ENCODE measurements around the gene CLIP3.
"Not testable (repeated sequence)": the region's sequence is repeated elsewhere in the genome, so short reads cannot be mapped to it uniquely, and the experiment has no call there.

Gene CLIP3

DNA sequence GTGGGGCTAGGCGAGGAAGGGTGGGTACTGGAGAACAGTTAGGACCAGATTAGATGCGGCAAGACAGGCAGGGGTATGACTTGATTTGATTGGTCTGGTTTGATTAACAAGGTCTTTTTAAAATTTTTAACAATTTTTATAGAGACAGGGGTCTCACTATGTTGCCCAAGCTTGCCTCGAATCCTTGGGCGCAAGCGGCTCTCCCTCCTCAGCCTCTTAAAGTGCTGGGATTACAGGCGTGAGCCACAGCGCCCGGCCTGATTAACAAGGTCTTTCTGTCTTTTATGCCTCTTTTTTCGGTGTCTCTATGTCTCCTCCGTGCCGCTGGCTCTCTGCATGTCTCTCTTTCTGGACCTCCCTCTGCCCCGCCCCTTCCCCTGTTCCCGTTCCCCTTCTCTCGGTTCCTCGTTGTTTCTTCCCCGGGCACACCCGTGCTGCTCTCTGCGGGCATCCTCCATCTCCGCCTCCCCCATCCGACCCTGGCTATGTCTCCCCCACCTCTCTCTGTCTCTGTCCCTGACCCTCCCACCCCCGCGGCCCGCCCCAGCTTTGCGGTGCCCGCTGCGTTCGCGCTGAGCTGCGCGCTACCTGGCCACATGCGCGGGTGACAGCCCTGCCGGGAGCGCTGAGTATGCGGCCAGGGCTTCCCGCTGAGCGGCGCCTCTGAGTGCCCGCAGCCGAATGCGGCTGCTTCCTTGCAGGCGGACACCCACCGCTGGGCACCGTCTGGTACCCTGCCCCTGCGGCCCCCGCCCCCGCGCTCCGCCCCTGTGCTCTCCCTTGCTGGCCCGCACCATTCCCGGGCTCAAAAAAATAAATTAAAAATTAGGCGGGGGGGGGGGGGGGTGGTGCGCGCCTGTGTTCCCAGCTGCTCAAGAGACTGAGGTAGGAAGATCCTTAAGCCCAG, 45.8 kb downstream of the CLIP3 start:
- TF ChIP-seq, protein P1, sequence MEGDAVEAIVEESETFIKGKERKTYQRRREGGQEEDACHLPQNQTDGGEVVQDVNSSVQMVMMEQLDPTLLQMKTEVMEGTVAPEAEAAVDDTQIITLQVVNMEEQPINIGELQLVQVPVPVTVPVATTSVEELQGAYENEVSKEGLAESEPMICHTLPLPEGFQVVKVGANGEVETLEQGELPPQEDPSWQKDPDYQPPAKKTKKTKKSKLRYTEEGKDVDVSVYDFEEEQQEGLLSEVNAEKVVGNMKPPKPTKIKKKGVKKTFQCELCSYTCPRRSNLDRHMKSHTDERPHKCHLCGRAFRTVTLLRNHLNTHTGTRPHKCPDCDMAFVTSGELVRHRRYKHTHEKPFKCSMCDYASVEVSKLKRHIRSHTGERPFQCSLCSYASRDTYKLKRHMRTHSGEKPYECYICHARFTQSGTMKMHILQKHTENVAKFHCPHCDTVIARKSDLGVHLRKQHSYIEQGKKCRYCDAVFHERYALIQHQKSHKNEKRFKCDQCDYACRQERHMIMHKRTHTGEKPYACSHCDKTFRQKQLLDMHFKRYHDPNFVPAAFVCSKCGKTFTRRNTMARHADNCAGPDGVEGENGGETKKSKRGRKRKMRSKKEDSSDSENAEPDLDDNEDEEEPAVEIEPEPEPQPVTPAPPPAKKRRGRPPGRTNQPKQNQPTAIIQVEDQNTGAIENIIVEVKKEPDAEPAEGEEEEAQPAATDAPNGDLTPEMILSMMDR (IDR thresholded peaks at IDR 0.05; ENCODE audit: low read depth, low read length) = no peak
- no peak overlapping the region for H3K4me3 ChIP-seq (ENCODE audit: low read depth, low read length)

DNA sequence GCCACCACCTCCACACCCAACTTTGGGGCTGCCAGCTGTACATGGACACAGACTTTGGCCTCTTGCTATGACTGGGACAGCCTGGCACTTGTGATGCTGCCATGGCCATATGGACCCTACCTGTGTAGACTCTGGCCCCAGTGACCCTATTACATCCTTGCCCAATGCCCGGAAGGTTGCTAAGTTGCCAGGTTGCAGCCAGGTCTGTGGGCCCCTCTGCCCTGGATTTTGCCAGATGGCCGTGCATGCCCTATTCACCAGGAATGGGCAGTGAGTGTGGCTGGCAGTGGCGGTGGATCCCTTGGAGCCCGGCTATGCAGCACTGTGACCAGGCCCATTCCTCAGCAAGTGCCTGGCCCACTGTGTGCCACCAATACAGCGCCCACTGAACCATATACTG, 46.6 kb downstream of the CLIP3 start:
- H3K4me3 ChIP-seq (ENCODE audit: low read depth, low read length) = no peak overlapping the region
- TF ChIP-seq, protein P1 (IDR thresholded peaks at IDR 0.05; ENCODE audit: low read depth, low read length) = no peak

DNA sequence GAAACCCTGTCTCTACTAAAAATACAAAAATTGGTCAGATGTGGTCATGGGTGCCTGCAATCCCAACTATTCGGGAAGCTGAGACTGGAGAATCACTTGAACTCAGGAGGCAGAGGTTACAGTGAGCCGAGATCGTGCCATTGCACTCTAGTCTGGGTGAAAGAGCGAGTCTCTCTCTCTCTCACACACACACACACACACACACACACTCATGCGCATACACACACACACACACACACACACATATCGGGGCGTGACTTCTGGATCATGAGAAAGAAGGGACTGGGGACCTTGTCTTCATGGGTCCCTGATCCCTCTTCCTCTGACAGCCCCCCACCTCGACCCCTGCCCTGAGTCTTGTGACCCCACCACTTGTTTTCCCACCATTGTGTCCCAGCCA, 49.5 kb downstream of the CLIP3 start:
- TF ChIP-seq, protein P1 (IDR thresholded peaks at IDR 0.05; ENCODE audit: low read depth, low read length) = no peak
- no peak overlapping the region for H3K4me3 ChIP-seq (ENCODE audit: low read depth, low read length)

DNA sequence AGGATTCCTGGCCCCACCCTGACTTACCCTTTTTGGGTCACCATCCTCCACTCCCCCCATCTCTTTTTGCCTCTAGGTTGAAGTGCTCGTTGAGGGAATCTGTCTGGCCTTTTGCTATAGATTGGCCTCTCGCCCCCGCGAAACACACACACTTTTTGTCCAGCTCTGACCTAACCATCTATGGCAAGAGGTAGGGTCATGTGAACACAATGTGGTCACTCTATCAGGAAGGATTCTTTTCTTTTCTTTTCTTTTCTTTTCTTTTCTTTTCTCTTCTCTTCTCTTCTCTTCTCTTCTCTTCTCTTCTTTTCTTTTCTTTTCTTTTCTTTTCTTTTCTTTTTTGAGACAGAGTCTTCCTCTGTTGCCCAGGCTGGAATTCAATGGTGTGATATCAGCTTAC, 51.7 kb downstream of the CLIP3 start:
- not testable (repeated sequence) for H3K4me3 ChIP-seq (ENCODE audit: low read depth, low read length)

DNA sequence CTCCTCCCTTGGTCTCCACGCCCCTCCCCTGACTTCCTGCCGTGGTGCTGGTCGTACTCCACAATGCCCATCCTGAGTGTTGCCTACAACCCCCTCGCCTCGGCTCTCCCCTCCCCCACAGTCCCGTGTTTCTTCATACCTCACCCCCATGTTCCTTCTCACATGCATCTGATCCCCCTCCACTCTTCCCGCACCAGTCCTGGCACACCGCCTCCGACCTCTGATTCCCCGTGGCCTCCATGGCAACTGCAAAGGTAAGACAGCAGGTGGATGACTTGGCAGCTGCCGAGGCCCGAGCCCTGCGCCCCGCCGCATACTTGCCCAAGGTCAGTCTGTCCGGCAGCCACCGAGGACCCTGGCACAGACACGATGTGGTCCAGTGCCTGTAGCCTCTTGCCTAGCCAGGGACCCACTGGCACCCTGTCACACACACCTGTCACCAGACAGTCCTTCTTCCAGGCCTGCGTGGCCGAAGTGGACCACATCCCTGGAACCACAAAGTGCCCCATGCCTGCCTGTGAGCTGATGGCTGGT, 53.8 kb downstream of the CLIP3 start:
- H3K4me3 ChIP-seq (ENCODE audit: low read depth, low read length) = no peak overlapping the region
- TF ChIP-seq, protein P1 (IDR thresholded peaks at IDR 0.05; ENCODE audit: low read depth, low read length) = no peak

DNA sequence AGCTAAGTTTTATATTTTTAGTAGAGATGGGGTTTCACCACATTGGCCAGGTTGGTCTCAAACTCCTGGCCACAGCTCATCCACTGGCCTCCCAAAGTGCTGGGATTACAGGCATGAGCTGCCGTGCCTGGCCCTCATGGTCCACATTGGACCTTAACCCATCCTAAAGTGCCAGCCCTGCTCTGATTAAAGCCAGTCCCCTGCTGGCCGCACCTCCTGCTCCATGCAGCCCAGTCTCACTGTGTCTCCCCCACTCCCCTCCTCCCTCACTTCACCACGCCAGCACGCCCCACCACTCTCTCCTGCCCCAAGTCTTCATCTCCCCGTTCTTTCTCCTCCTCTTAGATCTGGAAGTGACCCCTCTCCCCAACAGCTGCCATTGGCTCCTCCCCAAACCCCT, 54.4 kb downstream of the CLIP3 start:
- TF ChIP-seq, protein P1 (IDR thresholded peaks at IDR 0.05; ENCODE audit: low read depth, low read length) = no peak
- no peak overlapping the region for H3K4me3 ChIP-seq (ENCODE audit: low read depth, low read length)

DNA sequence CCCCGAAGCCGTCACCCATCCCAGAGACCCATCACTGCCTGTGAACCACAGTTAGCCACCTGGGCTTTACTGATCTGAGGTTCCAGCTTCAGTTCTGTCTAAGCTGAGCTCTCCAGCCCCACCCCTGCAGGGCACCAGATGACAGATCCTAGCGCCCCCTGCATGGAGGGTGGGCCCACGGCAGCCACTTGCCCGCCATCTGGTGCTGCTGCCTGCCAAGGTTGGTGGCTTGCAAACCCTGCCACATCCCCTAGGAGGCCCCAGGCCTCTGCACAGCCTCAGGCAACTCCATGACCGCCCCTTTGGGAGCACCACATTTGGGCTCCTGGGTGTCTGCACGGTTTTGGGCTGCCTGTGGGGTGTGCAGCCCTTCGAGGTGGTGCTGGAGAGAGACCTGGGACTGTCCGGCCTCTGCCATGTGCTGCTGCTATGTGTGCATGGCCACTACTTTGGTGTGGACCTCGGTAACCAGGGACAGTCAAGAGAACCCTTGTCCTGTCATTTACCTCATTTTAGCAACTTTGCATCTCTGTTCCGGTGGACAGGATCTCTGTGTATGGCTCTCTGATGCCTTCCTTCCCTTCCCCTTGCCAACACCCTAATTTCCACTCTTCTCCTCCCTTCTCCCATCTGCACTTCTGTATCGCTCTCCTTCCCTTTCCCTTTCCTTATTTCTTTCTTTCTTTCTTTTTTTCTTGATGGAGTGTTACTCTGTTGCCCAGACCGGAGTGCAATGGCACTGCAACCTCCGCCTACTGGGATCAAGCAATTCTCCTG, 55.0 kb downstream of the CLIP3 start:
- TF ChIP-seq, protein P1 (IDR thresholded peaks at IDR 0.05; ENCODE audit: low read depth, low read length) = no peak
- H3K4me3 ChIP-seq (ENCODE audit: low read depth, low read length) = no peak overlapping the region
